Ureter (tissue), 1 donor: Measurements from ENCODE around the gene TNFAIP8L3. TPM values are rescaled to one million over a fixed set of nuclear protein-coding genes. Genes with fewer than 3 reads are reported as not detected.

Experiments
- DNase-seq: peaks from one replicate; pipeline ENCODE4 v3.0.0-alpha.2; 2020; ENCODE audit warnings: low spot score
- total RNA-seq: library from RNA; stranded (reverse); gene quantifications from one replicate; pipeline ENCODE4 v1.2.4, GENCODE V29; 2023
- donor health status: DM: yes; HTN: yes; CAD: no.

Gene TNFAIP8L3
- total RNA-seq, 1 donor from 2014 or later, result 20.6 TPM

- DNase-seq, result no peak
Observed at GRCh38 chr15:51117270-51117669, 22.6 kb upstream of the TNFAIP8L3 start.

GRCh38 chr15:51114437-51115119, 19.9 kb upstream of the TNFAIP8L3 start:
- DNase-seq, result no peak

GRCh38 chr15:51112078-51112477, 17.4 kb upstream of the TNFAIP8L3 start:
- no peak for DNase-seq

- no peak for DNase-seq
Observed at GRCh38 chr15:51111061-51111460, 16.4 kb upstream of the TNFAIP8L3 start.

GRCh38 chr15:51110171-51110570, 15.5 kb upstream of the TNFAIP8L3 start:
- DNase-seq, result no peak

GRCh38 chr15:51108933-51109550, 14.3 kb upstream of the TNFAIP8L3 start:
- DNase-seq, result no peak

GRCh38 chr15:51107612-51108011, 12.9 kb upstream of the TNFAIP8L3 start:
- DNase-seq, result no peak

- no peak for DNase-seq
Observed at GRCh38 chr15:51106481-51106880, 11.8 kb upstream of the TNFAIP8L3 start.

- no peak for DNase-seq
Observed at GRCh38 chr15:51105430-51106016, 10.8 kb upstream of the TNFAIP8L3 start.

- peak; percentile 84 for DNase-seq
Observed at GRCh38 chr15:51104512-51104911, 9.8 kb upstream of the TNFAIP8L3 start.

GRCh38 chr15:51103330-51103729, 8.6 kb upstream of the TNFAIP8L3 start:
- no peak for DNase-seq

- peak; percentile 32 for DNase-seq
Observed at GRCh38 chr15:51100785-51101489, 6.2 kb upstream of the TNFAIP8L3 start.

- DNase-seq, result no peak
Observed at GRCh38 chr15:51099185-51099584, 4.5 kb upstream of the TNFAIP8L3 start.

GRCh38 chr15:51098331-51098619, 3.6 kb upstream of the TNFAIP8L3 start:
- DNase-seq, result no peak

GRCh38 chr15:51097553-51098330, 3.0 kb upstream of the TNFAIP8L3 start:
- peak; percentile 25 for DNase-seq

- no peak for DNase-seq
Observed at GRCh38 chr15:51096976-51097375, 2.3 kb upstream of the TNFAIP8L3 start.

- peak; percentile 19 for DNase-seq
Observed at GRCh38 chr15:51095681-51096331, 1.1 kb upstream of the TNFAIP8L3 start.

GRCh38 chr15:51093839-51094605, 684 bp downstream of the TNFAIP8L3 start:
- DNase-seq, result peak; percentile 62

GRCh38 chr15:51093488-51093838, 1.2 kb downstream of the TNFAIP8L3 start:
- DNase-seq, result no peak

- DNase-seq, result no peak
Observed at GRCh38 chr15:51092480-51093040, 2.1 kb downstream of the TNFAIP8L3 start.
